HepG2 (cell line): ENCODE data around the gene MAN1B1. TPM values are rescaled to one million over a fixed set of nuclear protein-coding genes. Genes with fewer than 3 reads are reported as not detected.
A peak's percentile ranks its signal among the peaks of the same experiment; 100 is the strongest.

ENCODE experiments used
- ARNTL ChIP-seq: sonication (generic); formaldehyde crosslinking; IDR thresholded peaks from 2 replicates; pipeline ENCODE4 v1.4.0; 2020; ENCODE audit warnings: mild to moderate bottlenecking, missing genetic modification reagents
- ASH2L ChIP-seq: fragments of 300-600, 200-600 bp; sonication (generic); IDR thresholded peaks from 2 replicates; pipeline ENCODE4 v1.7.0; 2017; ENCODE audit warnings: low read depth, mild to moderate bottlenecking, moderate library complexity, mixed read lengths, low read length; ENCODE audit not compliant: insufficient read length
- ATF7 ChIP-seq, 2 experiments: fragments of 450-650 bp in 1 of 2; sonication (generic) in 1 of 2; formaldehyde crosslinking in 1 of 2; IDR thresholded peaks; 2 replicates each; pipeline versions ENCODE4 v1.4.0 to v1.6.1; 2016 to 2020; ENCODE audit warnings: antibody characterized with exemption in 1 of 2, mild to moderate bottlenecking in 1 of 2, missing genetic modification reagents in 1 of 2
- DDIT3 ChIP-seq: sonication (generic); formaldehyde crosslinking; IDR thresholded peaks from 2 replicates; pipeline ENCODE4 v1.4.0; 2020; ENCODE audit warnings: mild to moderate bottlenecking, missing genetic modification reagents
- GATA4 ChIP-seq: sonication (generic); IDR thresholded peaks from 2 replicates; pipeline ENCODE4 v1.6.1; 2016; ENCODE audit warnings: antibody characterized with exemption, low read depth, borderline replicate concordance
- HNRNPLL ChIP-seq: fragments of 200-400 bp; formaldehyde crosslinking; IDR thresholded peaks from 2 replicates; pipeline ENCODE4 v1.6.1; 2017; ENCODE audit warnings: mild to moderate bottlenecking, low read depth, low read length; ENCODE audit not compliant: poor library complexity, severe bottlenecking
- HNRNPUL1 ChIP-seq: fragments of 200-400 bp; formaldehyde crosslinking; IDR thresholded peaks from 2 replicates; pipeline ENCODE4 v1.6.1; 2017; ENCODE audit warnings: low read depth, mild to moderate bottlenecking, low read length, moderate library complexity
- IKZF5 ChIP-seq: IDR thresholded peaks from 2 replicates; pipeline ENCODE4 v1.6.1; 2018; ENCODE audit warnings: missing genetic modification reagents, mild to moderate bottlenecking, missing compliant biosample characterization
- PLRG1 ChIP-seq: fragments of 450-650 bp; conservative IDR thresholded peaks from 2 replicates; pipeline ENCODE4 v1.6.1; 2016
- POGZ ChIP-seq: sonication (generic); formaldehyde crosslinking; IDR thresholded peaks from 2 replicates; pipeline ENCODE4 v1.4.0; 2020; ENCODE audit warnings: mild to moderate bottlenecking, missing genetic modification reagents
- RBM22 ChIP-seq: fragments of 200-400 bp; formaldehyde crosslinking; optimal IDR thresholded peaks from 2 replicates; pipeline ENCODE3; 2017; ENCODE audit warnings: mild to moderate bottlenecking, low read length, moderate library complexity
- SRY ChIP-seq: sonication (generic); formaldehyde crosslinking; IDR thresholded peaks from 2 replicates; pipeline ENCODE4 v1.8.0; 2022; ENCODE audit warnings: mild to moderate bottlenecking, missing genetic modification reagents
- ZBTB21 ChIP-seq: sonication (generic); formaldehyde crosslinking; IDR thresholded peaks from 2 replicates; pipeline ENCODE4 v1.4.0; 2020; ENCODE audit warnings: missing genetic modification reagents
- ZC3H4 ChIP-seq: sonication (generic); formaldehyde crosslinking; IDR thresholded peaks from 2 replicates; pipeline ENCODE4 v1.4.0; 2020; ENCODE audit warnings: missing genetic modification reagents, borderline replicate concordance
- ZFAT ChIP-seq: sonication (generic); formaldehyde crosslinking; conservative IDR thresholded peaks from 2 replicates; pipeline ENCODE4 v1.8.1; 2023; ENCODE audit warnings: missing genetic modification reagents, inconsistent platforms
- ZFP91 ChIP-seq: sonication (generic); formaldehyde crosslinking; IDR thresholded peaks from 2 replicates; pipeline ENCODE4 v1.9.0; 2022; ENCODE audit warnings: missing genetic modification reagents, mild to moderate bottlenecking, borderline replicate concordance
- ZNF326 ChIP-seq: sonication (generic); formaldehyde crosslinking; IDR thresholded peaks from 2 replicates; pipeline ENCODE4 v1.4.0; 2020; ENCODE audit warnings: missing genetic modification reagents, borderline replicate concordance
- ZNF329 ChIP-seq: sonication (generic); formaldehyde crosslinking; IDR thresholded peaks from 2 replicates; pipeline ENCODE4 v1.9.0; 2021; ENCODE audit warnings: low read depth, mild to moderate bottlenecking, missing genetic modification reagents
- ZNF430 ChIP-seq: sonication (generic); formaldehyde crosslinking; IDR thresholded peaks from 2 replicates; pipeline ENCODE4 v1.9.0; 2021; ENCODE audit warnings: mild to moderate bottlenecking, missing genetic modification reagents
- ZNF605 ChIP-seq: sonication (generic); formaldehyde crosslinking; IDR thresholded peaks from 2 replicates; pipeline ENCODE4 v1.8.0; 2022; ENCODE audit warnings: mild to moderate bottlenecking, missing genetic modification reagents
- ZNF614 ChIP-seq: IDR thresholded peaks from 2 replicates; pipeline ENCODE4 v1.6.1; 2018; ENCODE audit warnings: missing biosample characterization, missing genetic modification reagents, inconsistent platforms, borderline replicate concordance
- ZNF678 ChIP-seq: sonication (generic); formaldehyde crosslinking; IDR thresholded peaks from 2 replicates; pipeline ENCODE4 v1.4.0; 2020; ENCODE audit warnings: mild to moderate bottlenecking, missing genetic modification reagents
- ZNF782 ChIP-seq: sonication (generic); formaldehyde crosslinking; IDR thresholded peaks from 2 replicates; pipeline ENCODE4 v1.4.0; 2020; ENCODE audit warnings: missing genetic modification reagents, mild to moderate bottlenecking, borderline replicate concordance
- polyA plus RNA-seq, 8 experiments: library from polyadenylated mRNA; depleted of rRNA in 3 of 8; stranded (reverse) in 7 of 8; unstranded in 1 of 8; fragments of >200 nt; fragmentation: Illumina TruSeq in 4 of 8; extraction: Trizol in 4 of 8; gene quantifications; 2 replicates each; pipeline versions ENCODE4 v1.2.1 to v1.2.3, GENCODE V29; 2011 to 2016; ENCODE audit warnings: low read depth in 4 of 8, missing spikeins in 1 of 8, mixed read lengths in 1 of 8; ENCODE audit not compliant: insufficient read depth in 1 of 8
- total RNA-seq, 5 experiments: library from RNA; depleted of rRNA; stranded (reverse); fragments of >200 nt; fragmentation: Illumina TruSeq; extraction: Trizol; gene quantifications; 2 replicates each; pipeline ENCODE4 v1.2.3, GENCODE V29; 2016; ENCODE audit warnings: low read depth in 1 of 5
- TF ChIP-seq, protein P1 (sequence below): sonication (generic); formaldehyde crosslinking; IDR thresholded peaks from 2 replicates; pipeline ENCODE4 v1.5.0; 2020; ENCODE audit warnings: missing genetic modification reagents

MAN1B1 gene
- total and polyA plus RNA-seq, 2 of the 13 experiments (the other 11 are each of a cell fraction or from before 2014, with no cell fraction given) = 48.9 to 59.5 TPM

GRCh38 chr9:137055385-137056364 lies 31.1 kb upstream of the MAN1B1 start (continued):
- peak; percentile 61 for TF ChIP-seq ZFP91 (CRISPR knock-in tag)
- no peak for TF ChIP-seq POGZ (CRISPR knock-in tag)
- TF ChIP-seq ZNF326 (CRISPR knock-in tag) = peak; percentile 56; the same call in 1 of the 2 replicates
- TF ChIP-seq ZNF782 = no peak
- TF ChIP-seq, protein P1, sequence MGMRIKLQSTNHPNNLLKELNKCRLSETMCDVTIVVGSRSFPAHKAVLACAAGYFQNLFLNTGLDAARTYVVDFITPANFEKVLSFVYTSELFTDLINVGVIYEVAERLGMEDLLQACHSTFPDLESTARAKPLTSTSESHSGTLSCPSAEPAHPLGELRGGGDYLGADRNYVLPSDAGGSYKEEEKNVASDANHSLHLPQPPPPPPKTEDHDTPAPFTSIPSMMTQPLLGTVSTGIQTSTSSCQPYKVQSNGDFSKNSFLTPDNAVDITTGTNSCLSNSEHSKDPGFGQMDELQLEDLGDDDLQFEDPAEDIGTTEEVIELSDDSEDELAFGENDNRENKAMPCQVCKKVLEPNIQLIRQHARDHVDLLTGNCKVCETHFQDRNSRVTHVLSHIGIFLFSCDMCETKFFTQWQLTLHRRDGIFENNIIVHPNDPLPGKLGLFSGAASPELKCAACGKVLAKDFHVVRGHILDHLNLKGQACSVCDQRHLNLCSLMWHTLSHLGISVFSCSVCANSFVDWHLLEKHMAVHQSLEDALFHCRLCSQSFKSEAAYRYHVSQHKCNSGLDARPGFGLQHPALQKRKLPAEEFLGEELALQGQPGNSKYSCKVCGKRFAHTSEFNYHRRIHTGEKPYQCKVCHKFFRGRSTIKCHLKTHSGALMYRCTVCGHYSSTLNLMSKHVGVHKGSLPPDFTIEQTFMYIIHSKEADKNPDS (CRISPR knock-in tag) = no peak; the same call in 1 of the 2 replicates
- TF ChIP-seq ZNF430 (CRISPR knock-in tag) = peak; percentile 88; the same call in 1 of the 2 replicates
- peak; percentile 36; the same call in 1 of the 2 replicates for TF ChIP-seq ZNF614 (CRISPR knock-in tag)
- no peak for TF ChIP-seq ZBTB21 (CRISPR knock-in tag)
- no peak for TF ChIP-seq ARNTL (CRISPR knock-in tag)
- no peak for TF ChIP-seq ZFAT (CRISPR knock-in tag)
- TF ChIP-seq ZNF329 (CRISPR knock-in tag) = peak; percentile 66; the same call in 1 of the 2 replicates
- TF ChIP-seq GATA4 = no peak; the same call in 1 of the 2 replicates
- TF ChIP-seq ZC3H4 = no peak
- peak; percentile 52 for TF ChIP-seq IKZF5
- no peak for TF ChIP-seq HNRNPUL1
- TF ChIP-seq RBM22 = peak; percentile 58
- TF ChIP-seq SRY = 0 out of 2 replicates have a peak, but pooled peaks have one; percentile 3
- TF ChIP-seq PLRG1 = no peak
- TF ChIP-seq ATF7 (IDR thresholded peaks at IDR 0.05) = no peak
- TF ChIP-seq ATF7 (CRISPR knock-in tag; IDR thresholded peaks at IDR 0.05) = no peak
- no peak for TF ChIP-seq ASH2L
- TF ChIP-seq ZNF605 (CRISPR knock-in tag) = peak; percentile 79
- TF ChIP-seq ZNF678 (CRISPR knock-in tag) = no peak
- no peak for TF ChIP-seq DDIT3 (CRISPR knock-in tag)
- peak; percentile 39 for TF ChIP-seq HNRNPLL
